DND-41 (cell line): ENCODE data around the gene ZFHX3.

Experiments
- EZH2 ChIP-seq: IDR thresholded peaks from 3 replicates; pipeline ENCODE4 v1.6.1; 2012; ENCODE audit warnings: borderline replicate concordance, low read depth, mild to moderate bottlenecking, moderate library complexity, low read length, inconsistent platforms; ENCODE audit not compliant: severe bottlenecking
- TF ChIP-seq, protein P1 (sequence below): IDR thresholded peaks from 2 replicates; pipeline ENCODE4 v1.5.1; 2012; ENCODE audit warnings: borderline replicate concordance, low read length, moderate library complexity, mild to moderate bottlenecking; ENCODE audit not compliant: poor library complexity, severe bottlenecking; ENCODE audit errors: extremely low read depth

DNA sequence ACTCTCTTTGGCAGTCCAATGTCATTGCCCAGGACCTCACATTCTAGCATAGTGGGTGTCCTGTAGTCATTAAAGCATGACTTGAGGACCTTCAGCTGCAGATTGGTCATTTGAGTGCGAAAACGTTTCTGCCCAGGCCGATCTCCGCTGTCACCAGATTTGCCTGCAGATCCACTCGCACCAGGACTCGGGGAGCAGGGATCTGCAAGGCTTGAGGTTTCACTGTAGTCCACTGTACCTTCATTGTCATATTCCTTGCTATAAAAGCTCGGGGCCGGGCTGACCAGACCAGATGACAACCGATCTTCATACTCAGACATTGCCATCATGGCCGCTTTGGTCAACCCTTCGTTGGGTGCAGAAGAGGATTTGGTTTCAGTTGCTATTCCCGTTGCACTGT is 254.2 kb downstream of the ZFHX3 start:
- TF ChIP-seq EZH2: no peak
- TF ChIP-seq, protein P1, sequence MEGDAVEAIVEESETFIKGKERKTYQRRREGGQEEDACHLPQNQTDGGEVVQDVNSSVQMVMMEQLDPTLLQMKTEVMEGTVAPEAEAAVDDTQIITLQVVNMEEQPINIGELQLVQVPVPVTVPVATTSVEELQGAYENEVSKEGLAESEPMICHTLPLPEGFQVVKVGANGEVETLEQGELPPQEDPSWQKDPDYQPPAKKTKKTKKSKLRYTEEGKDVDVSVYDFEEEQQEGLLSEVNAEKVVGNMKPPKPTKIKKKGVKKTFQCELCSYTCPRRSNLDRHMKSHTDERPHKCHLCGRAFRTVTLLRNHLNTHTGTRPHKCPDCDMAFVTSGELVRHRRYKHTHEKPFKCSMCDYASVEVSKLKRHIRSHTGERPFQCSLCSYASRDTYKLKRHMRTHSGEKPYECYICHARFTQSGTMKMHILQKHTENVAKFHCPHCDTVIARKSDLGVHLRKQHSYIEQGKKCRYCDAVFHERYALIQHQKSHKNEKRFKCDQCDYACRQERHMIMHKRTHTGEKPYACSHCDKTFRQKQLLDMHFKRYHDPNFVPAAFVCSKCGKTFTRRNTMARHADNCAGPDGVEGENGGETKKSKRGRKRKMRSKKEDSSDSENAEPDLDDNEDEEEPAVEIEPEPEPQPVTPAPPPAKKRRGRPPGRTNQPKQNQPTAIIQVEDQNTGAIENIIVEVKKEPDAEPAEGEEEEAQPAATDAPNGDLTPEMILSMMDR: no peak
